H1 (cell line): Measurements from ENCODE around the gene CHST3. TPM values are rescaled to one million over a fixed set of nuclear protein-coding genes. Genes with fewer than 3 reads are reported as not detected.

Experiments used
- KDM1A ChIP-seq: fragments of 200-600, 300-600 bp; sonication (generic); IDR thresholded peaks from 2 replicates; pipeline ENCODE4 v1.7.1; 2016; ENCODE audit warnings: mild to moderate bottlenecking, low read length, borderline replicate concordance
- KDM4A ChIP-seq: IDR thresholded peaks from one replicate; pipeline ENCODE4 v1.7.1; 2012; ENCODE audit warnings: low read depth, mild to moderate bottlenecking, moderate library complexity, low read length, inconsistent platforms; ENCODE audit not compliant: severe bottlenecking
- POU5F1 ChIP-seq: IDR thresholded peaks from 2 replicates; pipeline ENCODE4 v1.6.1; 2011; ENCODE audit warnings: low read depth, mild to moderate bottlenecking, low read length, moderate library complexity
- polyA plus RNA-seq, 7 experiments: library from polyadenylated mRNA; depleted of rRNA in 3 of 7; stranded (reverse) in 5 of 7; unstranded in 2 of 7; fragments of >200 nt in 5 of 7; fragments of 200-250 nt in 2 of 7; gene quantifications; 1 replicate in 5 of 7; 2 replicates in 1 of 7; 4 replicates in 1 of 7; pipeline versions ENCODE4 v1.2.1 to v1.2.3, GENCODE V29; 2011 to 2013; ENCODE audit warnings: missing spikeins in 2 of 7, mixed read lengths in 2 of 7
- total RNA-seq: library from RNA; stranded (reverse); fragmentation: NEBNext Ultra II Directional; extraction: Animal tissue kit (Norgen Biotek cat#: 25700); gene quantifications from 2 replicates; pipeline ENCODE4 v1.2.1, GENCODE V29; 2021
- TF ChIP-seq, protein P1 (sequence below): fragments of 300-600 bp; sonication (generic); IDR thresholded peaks from 2 replicates; pipeline ENCODE4 v1.7.1; 2012; ENCODE audit warnings: low read length, moderate library complexity, mild to moderate bottlenecking, inconsistent platforms; ENCODE audit not compliant: insufficient replicate concordance
- TF ChIP-seq, protein P2 (sequence below), 3 experiments: IDR thresholded peaks; 1 replicate in 2 of 3; 2 replicates in 1 of 3; pipeline versions ENCODE4 v1.5.1 to v1.6.1; 2011; ENCODE audit warnings: low read length in 3 of 3, mild to moderate bottlenecking in 3 of 3, inconsistent platforms in 2 of 3, low read depth in 1 of 3, moderate library complexity in 1 of 3; ENCODE audit not compliant: insufficient read depth in 1 of 3; ENCODE audit errors: control extremely low read depth in 1 of 3
- TF ChIP-seq, protein P3 (sequence below): IDR thresholded peaks from 2 replicates; pipeline ENCODE4 v1.6.1; 2012; ENCODE audit warnings: low read length, inconsistent platforms

The CHST3 gene
- total and polyA plus RNA-seq, 2 of the 8 experiments (the other 6 are each of a cell fraction or from before 2014, with no cell fraction given), result 2.0 to 5.8 TPM

GRCh38 chr10:72039377-72039776, 75.2 kb downstream of the CHST3 start (continued):
- TF ChIP-seq, protein P1, sequence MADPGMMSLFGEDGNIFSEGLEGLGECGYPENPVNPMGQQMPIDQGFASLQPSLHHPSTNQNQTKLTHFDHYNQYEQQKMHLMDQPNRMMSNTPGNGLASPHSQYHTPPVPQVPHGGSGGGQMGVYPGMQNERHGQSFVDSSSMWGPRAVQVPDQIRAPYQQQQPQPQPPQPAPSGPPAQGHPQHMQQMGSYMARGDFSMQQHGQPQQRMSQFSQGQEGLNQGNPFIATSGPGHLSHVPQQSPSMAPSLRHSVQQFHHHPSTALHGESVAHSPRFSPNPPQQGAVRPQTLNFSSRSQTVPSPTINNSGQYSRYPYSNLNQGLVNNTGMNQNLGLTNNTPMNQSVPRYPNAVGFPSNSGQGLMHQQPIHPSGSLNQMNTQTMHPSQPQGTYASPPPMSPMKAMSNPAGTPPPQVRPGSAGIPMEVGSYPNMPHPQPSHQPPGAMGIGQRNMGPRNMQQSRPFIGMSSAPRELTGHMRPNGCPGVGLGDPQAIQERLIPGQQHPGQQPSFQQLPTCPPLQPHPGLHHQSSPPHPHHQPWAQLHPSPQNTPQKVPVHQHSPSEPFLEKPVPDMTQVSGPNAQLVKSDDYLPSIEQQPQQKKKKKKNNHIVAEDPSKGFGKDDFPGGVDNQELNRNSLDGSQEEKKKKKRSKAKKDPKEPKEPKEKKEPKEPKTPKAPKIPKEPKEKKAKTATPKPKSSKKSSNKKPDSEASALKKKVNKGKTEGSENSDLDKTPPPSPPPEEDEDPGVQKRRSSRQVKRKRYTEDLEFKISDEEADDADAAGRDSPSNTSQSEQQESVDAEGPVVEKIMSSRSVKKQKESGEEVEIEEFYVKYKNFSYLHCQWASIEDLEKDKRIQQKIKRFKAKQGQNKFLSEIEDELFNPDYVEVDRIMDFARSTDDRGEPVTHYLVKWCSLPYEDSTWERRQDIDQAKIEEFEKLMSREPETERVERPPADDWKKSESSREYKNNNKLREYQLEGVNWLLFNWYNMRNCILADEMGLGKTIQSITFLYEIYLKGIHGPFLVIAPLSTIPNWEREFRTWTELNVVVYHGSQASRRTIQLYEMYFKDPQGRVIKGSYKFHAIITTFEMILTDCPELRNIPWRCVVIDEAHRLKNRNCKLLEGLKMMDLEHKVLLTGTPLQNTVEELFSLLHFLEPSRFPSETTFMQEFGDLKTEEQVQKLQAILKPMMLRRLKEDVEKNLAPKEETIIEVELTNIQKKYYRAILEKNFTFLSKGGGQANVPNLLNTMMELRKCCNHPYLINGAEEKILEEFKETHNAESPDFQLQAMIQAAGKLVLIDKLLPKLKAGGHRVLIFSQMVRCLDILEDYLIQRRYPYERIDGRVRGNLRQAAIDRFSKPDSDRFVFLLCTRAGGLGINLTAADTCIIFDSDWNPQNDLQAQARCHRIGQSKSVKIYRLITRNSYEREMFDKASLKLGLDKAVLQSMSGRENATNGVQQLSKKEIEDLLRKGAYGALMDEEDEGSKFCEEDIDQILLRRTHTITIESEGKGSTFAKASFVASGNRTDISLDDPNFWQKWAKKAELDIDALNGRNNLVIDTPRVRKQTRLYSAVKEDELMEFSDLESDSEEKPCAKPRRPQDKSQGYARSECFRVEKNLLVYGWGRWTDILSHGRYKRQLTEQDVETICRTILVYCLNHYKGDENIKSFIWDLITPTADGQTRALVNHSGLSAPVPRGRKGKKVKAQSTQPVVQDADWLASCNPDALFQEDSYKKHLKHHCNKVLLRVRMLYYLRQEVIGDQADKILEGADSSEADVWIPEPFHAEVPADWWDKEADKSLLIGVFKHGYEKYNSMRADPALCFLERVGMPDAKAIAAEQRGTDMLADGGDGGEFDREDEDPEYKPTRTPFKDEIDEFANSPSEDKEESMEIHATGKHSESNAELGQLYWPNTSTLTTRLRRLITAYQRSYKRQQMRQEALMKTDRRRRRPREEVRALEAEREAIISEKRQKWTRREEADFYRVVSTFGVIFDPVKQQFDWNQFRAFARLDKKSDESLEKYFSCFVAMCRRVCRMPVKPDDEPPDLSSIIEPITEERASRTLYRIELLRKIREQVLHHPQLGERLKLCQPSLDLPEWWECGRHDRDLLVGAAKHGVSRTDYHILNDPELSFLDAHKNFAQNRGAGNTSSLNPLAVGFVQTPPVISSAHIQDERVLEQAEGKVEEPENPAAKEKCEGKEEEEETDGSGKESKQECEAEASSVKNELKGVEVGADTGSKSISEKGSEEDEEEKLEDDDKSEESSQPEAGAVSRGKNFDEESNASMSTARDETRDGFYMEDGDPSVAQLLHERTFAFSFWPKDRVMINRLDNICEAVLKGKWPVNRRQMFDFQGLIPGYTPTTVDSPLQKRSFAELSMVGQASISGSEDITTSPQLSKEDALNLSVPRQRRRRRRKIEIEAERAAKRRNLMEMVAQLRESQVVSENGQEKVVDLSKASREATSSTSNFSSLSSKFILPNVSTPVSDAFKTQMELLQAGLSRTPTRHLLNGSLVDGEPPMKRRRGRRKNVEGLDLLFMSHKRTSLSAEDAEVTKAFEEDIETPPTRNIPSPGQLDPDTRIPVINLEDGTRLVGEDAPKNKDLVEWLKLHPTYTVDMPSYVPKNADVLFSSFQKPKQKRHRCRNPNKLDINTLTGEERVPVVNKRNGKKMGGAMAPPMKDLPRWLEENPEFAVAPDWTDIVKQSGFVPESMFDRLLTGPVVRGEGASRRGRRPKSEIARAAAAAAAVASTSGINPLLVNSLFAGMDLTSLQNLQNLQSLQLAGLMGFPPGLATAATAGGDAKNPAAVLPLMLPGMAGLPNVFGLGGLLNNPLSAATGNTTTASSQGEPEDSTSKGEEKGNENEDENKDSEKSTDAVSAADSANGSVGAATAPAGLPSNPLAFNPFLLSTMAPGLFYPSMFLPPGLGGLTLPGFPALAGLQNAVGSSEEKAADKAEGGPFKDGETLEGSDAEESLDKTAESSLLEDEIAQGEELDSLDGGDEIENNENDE, result no peak
- TF ChIP-seq, protein P2, sequence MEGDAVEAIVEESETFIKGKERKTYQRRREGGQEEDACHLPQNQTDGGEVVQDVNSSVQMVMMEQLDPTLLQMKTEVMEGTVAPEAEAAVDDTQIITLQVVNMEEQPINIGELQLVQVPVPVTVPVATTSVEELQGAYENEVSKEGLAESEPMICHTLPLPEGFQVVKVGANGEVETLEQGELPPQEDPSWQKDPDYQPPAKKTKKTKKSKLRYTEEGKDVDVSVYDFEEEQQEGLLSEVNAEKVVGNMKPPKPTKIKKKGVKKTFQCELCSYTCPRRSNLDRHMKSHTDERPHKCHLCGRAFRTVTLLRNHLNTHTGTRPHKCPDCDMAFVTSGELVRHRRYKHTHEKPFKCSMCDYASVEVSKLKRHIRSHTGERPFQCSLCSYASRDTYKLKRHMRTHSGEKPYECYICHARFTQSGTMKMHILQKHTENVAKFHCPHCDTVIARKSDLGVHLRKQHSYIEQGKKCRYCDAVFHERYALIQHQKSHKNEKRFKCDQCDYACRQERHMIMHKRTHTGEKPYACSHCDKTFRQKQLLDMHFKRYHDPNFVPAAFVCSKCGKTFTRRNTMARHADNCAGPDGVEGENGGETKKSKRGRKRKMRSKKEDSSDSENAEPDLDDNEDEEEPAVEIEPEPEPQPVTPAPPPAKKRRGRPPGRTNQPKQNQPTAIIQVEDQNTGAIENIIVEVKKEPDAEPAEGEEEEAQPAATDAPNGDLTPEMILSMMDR (IDR thresholded peaks at IDR 0.05; ENCODE audit: control extremely low read depth in 1 of 3, insufficient read depth in 1 of 3, low read depth in 1 of 3, low read length in 3 of 3), result no peak
- no peak for TF ChIP-seq KDM1A
- TF ChIP-seq, protein P3, sequence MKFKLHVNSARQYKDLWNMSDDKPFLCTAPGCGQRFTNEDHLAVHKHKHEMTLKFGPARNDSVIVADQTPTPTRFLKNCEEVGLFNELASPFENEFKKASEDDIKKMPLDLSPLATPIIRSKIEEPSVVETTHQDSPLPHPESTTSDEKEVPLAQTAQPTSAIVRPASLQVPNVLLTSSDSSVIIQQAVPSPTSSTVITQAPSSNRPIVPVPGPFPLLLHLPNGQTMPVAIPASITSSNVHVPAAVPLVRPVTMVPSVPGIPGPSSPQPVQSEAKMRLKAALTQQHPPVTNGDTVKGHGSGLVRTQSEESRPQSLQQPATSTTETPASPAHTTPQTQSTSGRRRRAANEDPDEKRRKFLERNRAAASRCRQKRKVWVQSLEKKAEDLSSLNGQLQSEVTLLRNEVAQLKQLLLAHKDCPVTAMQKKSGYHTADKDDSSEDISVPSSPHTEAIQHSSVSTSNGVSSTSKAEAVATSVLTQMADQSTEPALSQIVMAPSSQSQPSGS, result no peak
- TF ChIP-seq KDM4A, result no peak
- no peak for TF ChIP-seq POU5F1
